Measurements from ENCODE around the gene SLC3A2.

- TF ChIP-seq POLR2A (IDR thresholded peaks at IDR 0.05), result no peak
- no peak for TF ChIP-seq CTCF (IDR thresholded peaks at IDR 0.05)
- no peak for TF ChIP-seq POLR2AphosphoS5 (IDR thresholded peaks at IDR 0.05)
Measured at GRCh38 chr11:62889126-62889483, 8.4 kb downstream of the SLC3A2 start.

Measured in breast epithelium (tissue), 3 donors.